Measurements from ENCODE around the gene COQ6. TPM values are rescaled to one million over a fixed set of nuclear protein-coding genes. Genes with fewer than 3 reads are reported as not detected.

The COQ6 gene
- total RNA-seq, 4 donors from 2014 or later: 36.5 to 60.6 (median 42.2) TPM

DNA sequence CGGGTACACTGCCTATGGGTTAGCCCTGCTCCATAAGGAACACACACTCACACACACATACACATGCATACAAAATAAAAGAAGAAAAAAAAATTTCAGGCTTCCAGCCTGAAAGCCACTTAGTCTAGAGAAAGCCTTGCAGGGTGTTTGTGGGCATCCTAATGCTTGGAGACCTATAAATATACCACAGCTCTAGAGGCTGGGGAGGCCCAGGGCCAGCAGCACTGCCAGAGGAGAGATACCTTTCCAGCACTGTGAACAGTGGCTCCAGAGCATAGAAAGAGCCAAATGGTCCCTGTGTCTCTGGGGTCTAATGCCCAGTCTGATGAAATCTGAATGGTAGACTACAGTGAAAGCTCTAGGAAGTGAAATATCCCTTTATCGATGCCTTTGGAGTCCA, 13.1 kb upstream of the COQ6 start:
- DNase-seq (no peak), ATAC-seq (no peak)
- Histone ChIP-seq H3K4me1 (peaks cover 0 to 3% of the 10 kb centered on the region in 2 donors), H3K27me3 (no peaks in the 10 kb centered on the region), H3K4me3 (no peak overlapping the region), H3K9me3 (no peaks in the 10 kb centered on the region), H3K36me3 (peaks cover 0 to 54% of the 10 kb centered on the region in 2 donors), H3K27ac (no peak overlapping the region)
- in situ Hi-C loops (cut with MboI; ENCODE audit: low sequenced_read_pairs in 4 of 4) (no loop called here), intact Hi-C loops (cut with DNase I; ENCODE audit: low total_unique reads) (no loop called here)
- TF ChIP-seq POLR2A (IDR thresholded peaks at IDR 0.05): no peak
- TF ChIP-seq, protein P1, sequence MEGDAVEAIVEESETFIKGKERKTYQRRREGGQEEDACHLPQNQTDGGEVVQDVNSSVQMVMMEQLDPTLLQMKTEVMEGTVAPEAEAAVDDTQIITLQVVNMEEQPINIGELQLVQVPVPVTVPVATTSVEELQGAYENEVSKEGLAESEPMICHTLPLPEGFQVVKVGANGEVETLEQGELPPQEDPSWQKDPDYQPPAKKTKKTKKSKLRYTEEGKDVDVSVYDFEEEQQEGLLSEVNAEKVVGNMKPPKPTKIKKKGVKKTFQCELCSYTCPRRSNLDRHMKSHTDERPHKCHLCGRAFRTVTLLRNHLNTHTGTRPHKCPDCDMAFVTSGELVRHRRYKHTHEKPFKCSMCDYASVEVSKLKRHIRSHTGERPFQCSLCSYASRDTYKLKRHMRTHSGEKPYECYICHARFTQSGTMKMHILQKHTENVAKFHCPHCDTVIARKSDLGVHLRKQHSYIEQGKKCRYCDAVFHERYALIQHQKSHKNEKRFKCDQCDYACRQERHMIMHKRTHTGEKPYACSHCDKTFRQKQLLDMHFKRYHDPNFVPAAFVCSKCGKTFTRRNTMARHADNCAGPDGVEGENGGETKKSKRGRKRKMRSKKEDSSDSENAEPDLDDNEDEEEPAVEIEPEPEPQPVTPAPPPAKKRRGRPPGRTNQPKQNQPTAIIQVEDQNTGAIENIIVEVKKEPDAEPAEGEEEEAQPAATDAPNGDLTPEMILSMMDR (IDR thresholded peaks at IDR 0.05 in 4 of 5, conservative IDR thresholded peaks at IDR 0.05 in 1 of 5): no peak

DNA sequence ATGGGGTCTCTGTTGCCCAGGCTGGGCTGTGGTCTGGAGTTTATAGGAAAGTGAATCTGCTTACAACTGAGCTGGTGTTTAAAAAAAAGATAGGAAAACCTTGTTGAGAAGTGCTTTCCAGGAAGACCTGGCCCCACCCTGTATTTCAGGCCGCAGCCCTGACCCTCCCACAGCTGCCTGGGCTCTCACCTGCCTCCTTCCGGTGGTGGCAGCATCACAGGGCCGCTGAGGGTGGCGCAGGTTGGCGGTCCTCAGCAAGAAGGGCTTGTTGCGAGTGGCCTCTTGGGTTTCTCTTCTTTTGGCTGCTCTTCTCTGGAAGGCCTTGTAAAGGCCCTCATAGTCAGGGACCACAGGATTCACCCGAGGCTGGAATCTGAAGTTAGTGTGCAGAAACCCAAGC, 7.9 kb upstream of the COQ6 start:
- H3K27me3 ChIP-seq: no peaks in the 10 kb centered on the region
- no peak for TF ChIP-seq POLR2A (IDR thresholded peaks at IDR 0.05)
- TF ChIP-seq, protein P1 (IDR thresholded peaks at IDR 0.05 in 4 of 5, conservative IDR thresholded peaks at IDR 0.05 in 1 of 5): no peak
- DNase-seq: no peak
- ATAC-seq: no peak
- in situ Hi-C loops (cut with MboI; ENCODE audit: low sequenced_read_pairs in 4 of 4): no loop called here
- no peaks in the 10 kb centered on the region for H3K4me1 ChIP-seq
- no peak overlapping the region for H3K4me3 ChIP-seq
- H3K27ac ChIP-seq: no peak overlapping the region
- intact Hi-C loops (cut with DNase I; ENCODE audit: low total_unique reads): no loop called here
- H3K9me3 ChIP-seq: no peaks in the 10 kb centered on the region
- H3K36me3 ChIP-seq: peaks cover 0 to 41% of the 10 kb centered on the region in 2 donors

DNA sequence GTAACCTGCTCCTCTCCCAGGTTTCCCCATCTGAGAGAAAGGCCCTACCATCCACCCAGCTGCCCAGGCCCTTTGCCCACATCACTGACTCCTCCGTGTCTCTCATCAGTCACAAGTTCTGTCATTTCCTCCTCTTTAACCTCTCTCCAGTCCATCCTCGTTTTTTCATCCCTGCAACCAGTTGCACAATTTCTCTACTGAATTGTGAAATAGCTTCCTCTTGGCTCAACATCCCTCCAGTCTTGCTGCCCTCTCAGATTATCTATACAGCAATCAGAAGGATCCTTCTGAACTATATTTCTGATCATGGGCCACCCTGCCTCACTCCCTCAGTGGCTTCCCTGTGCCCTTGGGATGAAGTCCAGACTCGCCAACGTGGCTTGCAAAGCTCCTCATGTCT, 7.0 kb upstream of the COQ6 start:
- Histone ChIP-seq H3K27ac (peak overlapping the region in 2 of 4 donors; percentile 5 to 22), H3K36me3 (peaks cover 0 to 40% of the 10 kb centered on the region in 2 donors), H3K27me3 (no peaks in the 10 kb centered on the region), H3K4me3 (no peak overlapping the region), H3K4me1 (no peaks in the 10 kb centered on the region), H3K9me3 (no peaks in the 10 kb centered on the region)
- peak in 1 of 2 donors; percentile 46 for DNase-seq
- in situ Hi-C loops (cut with MboI; ENCODE audit: low sequenced_read_pairs in 4 of 4) (no loop called here), intact Hi-C loops (cut with DNase I; ENCODE audit: low total_unique reads) (no loop called here)
- peak; percentile 67 to 74 for ATAC-seq
- TF ChIP-seq POLR2A (IDR thresholded peaks at IDR 0.05): no peak

DNA sequence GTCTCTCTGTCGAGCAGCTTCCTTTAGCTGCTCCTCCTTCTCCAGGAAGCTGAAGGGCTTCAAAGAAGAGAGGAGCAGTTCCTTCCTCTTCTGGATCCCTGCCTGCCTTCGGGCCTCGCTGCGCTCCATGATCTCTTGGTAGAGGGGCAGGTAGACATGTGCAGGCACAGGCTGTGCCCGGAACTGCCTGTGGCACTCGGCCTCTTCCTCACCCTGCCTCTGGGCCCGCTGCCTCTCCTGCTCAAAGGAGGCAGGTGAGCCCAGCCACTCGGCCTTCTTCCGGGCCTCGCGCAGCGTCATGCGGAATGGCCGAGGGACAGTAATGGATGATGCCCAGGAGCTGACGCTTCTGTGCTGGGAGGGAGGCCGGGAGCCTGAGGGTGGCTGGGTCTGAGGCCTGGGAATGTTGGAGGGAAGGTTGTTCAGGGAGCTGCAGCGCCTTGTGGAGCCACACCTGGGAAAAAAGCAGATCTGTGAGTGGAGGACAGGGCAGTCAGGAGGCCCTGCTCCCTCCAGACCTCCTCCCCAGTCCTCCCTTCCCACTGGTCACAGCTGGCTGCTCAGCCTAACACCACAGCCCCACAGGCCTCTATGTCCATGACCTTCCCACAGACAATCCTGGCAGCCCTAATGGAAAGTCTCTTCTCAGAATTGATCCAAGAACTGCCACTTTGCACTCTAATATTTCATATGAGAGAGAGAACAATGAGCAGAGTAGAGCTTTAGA, 5.5 kb upstream of the COQ6 start:
- Histone ChIP-seq H3K27me3 (no peaks in the 10 kb centered on the region), H3K9me3 (no peaks in the 10 kb centered on the region), H3K36me3 (peaks cover 0 to 30% of the 10 kb centered on the region in 2 donors), H3K4me1 (peaks cover 2 to 6% of the 10 kb centered on the region in 2 donors), H3K27ac (no peak overlapping the region), H3K4me3 (no peak overlapping the region)
- DNase-seq (no peak), ATAC-seq (no peak)
- TF ChIP-seq, protein P1 (IDR thresholded peaks at IDR 0.05 in 4 of 5, conservative IDR thresholded peaks at IDR 0.05 in 1 of 5): no peak
- TF ChIP-seq POLR2A (IDR thresholded peaks at IDR 0.05): no peak
- in situ Hi-C loops (cut with MboI; ENCODE audit: low sequenced_read_pairs in 4 of 4) (no loop called here), intact Hi-C loops (cut with DNase I; ENCODE audit: low total_unique reads) (no loop called here)

DNA sequence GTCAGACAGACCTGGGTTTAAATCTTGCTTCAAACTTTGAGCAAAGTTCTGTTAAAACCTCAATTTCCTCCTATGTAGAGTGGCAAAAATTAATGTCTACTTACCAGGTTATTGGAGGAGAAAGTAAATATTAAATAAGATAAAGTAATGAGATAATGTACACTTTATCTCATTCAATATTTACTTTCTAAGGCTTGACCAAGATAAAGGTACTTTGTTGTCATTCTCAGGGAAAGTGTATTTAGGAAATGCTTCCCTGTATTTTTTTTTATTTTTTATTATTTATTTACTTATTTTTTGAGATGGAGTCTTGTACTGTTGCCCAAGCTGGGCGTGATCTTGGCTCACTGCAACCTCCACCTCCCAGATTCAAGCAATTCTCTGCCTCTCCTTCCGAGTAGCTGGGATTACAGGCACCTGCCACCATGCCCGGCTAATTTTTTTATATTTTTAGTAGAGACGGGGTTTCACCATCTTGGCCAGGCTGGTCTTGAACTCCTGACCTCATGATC, 4.9 kb upstream of the COQ6 start:
- intact Hi-C loops (cut with DNase I; ENCODE audit: low total_unique reads) (no loop called here), in situ Hi-C loops (cut with MboI; ENCODE audit: low sequenced_read_pairs in 4 of 4) (no loop called here)
- H3K9me3 ChIP-seq: no peaks in the 10 kb centered on the region
- peaks cover 2 to 6% of the 10 kb centered on the region in 2 donors for H3K4me1 ChIP-seq
- H3K4me3 ChIP-seq: no peak overlapping the region
- peaks cover 0 to 24% of the 10 kb centered on the region in 2 donors for H3K36me3 ChIP-seq
- no peak for TF ChIP-seq POLR2A (IDR thresholded peaks at IDR 0.05)
- TF ChIP-seq, protein P1 (IDR thresholded peaks at IDR 0.05 in 4 of 5, conservative IDR thresholded peaks at IDR 0.05 in 1 of 5): no peak
- DNase-seq (no peak), ATAC-seq (no peak)
- no peaks in the 10 kb centered on the region for H3K27me3 ChIP-seq
- H3K27ac ChIP-seq: no peak overlapping the region

Data from gastrocnemius medialis (tissue), 4 donors.